T47D (cell line): ENCODE data around the gene CIPC.
A peak's percentile ranks its signal among the peaks of the same experiment; 100 is the strongest.

Experiments
- DNase-seq, 2 experiments: peaks; one replicate each; pipeline versions ENCODE4 v3.0.0 to v3.0.0-alpha.2; 2011 to 2012; ENCODE audit warnings: low read depth in 1 of 2, low spot score in 1 of 2
- JUND ChIP-seq: IDR thresholded peaks from 2 replicates; pipeline ENCODE4 v1.6.1; 2012; ENCODE audit warnings: low read depth
- in situ Hi-C: cut with HindIII; loops from 2 replicates; pipeline ENCODE4 v1.10.0; 2016; ENCODE audit warnings: low sequenced_read_pairs, low pct_unique_long_range_greater_than_20kb

The CIPC gene

DNA sequence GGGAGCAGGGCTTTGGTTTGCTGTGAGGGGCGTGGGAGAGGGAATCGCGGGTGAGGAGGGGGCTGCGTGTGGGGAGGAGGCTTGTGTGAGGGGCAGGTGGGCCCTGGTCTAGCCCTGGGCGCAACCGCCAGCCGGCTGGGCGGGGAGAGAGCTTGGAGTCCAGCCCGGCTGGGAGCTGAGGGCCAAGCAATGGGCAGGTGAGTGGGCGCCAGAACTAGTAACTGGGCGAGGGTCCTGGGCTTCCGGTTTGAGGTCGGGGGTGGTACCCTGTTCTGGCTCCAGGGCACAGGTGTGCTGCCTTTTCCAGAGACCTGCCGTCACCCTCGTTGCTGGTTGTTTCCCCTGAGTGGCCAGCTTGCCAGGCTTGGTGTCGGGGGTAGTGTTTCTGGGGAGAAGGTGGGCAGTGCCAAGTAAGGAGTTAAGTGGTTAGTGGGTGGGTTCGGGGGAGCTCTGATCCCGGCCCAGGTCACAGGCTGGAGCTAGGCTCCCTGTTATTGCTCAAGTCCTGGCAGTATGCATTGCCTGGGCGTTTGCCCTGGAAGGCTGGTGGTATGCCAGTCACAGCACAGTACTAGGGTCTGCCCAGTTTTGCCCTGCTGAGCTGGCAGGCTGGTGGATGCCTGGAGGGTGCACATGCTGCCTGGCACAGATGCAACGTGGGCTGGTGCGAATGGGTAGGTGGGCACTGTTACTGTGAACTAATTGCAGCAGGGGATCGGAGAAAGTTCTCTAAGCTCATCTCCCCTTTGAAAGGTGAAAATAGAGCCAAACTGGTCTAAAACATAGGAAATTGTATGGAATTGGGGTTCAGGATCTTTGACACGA lies 683 bp downstream of the CIPC start:
- in situ Hi-C loops = no loop called here
- TF ChIP-seq JUND = no peak
- no peak for DNase-seq

DNA sequence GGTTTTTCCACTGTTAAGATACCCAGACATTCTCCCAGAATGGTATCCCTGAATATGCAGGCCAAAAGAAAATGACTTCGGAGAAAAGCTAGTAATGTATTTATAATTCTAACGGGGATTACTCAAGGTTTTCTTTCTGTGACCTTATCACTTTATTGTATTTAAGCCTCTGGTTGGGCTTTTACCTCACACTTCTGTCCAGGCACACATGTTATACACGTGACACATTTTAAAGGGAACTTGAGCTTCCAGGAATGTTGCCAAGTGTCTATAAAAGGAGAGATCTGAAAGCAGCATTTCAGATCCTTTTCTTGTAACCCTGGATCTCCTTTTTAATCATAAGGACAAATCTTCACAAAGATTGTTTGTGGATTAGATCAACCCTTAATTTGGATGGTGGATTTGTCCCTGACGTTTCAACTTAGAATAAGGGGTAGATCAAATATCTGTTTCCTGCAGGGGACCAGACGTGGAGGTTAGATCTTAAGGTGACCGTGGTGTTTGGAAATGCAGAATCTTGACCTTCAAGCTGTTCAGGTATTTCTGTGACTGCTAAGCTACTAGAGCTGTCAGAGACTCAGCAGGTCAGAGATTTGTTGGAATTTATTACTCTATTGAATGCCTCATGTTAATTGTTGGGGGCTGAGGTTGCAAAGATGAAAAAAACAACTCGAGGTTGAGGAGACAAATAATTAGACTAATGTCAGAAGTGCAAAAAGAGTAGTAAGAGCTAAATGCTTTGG lies 1.5 kb downstream of the CIPC start:
- DNase-seq = peak in 1 of 2 experiments; percentile 49
- no peak for TF ChIP-seq JUND
- in situ Hi-C loops = no loop called here

DNA sequence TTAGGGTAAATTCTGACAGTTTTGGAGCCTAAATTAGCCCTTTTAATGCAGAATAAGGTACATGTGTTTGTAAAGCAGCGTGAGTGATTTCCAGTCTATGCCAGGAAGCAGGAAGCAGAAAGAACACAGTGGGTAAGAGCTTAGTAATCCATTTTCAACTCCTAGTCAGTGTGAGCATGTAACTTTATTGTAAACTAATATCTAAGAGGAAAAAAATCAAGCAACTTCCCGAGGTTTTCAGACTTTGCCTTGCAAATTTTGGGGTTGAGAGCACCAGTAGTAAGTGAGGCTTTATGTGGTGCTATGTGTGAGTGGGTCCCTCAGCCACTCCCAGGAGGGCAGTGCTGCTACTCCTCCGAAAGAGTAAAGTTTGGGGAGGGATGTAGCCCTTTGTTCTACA lies 2.9 kb downstream of the CIPC start:
- no peak for TF ChIP-seq JUND

DNA sequence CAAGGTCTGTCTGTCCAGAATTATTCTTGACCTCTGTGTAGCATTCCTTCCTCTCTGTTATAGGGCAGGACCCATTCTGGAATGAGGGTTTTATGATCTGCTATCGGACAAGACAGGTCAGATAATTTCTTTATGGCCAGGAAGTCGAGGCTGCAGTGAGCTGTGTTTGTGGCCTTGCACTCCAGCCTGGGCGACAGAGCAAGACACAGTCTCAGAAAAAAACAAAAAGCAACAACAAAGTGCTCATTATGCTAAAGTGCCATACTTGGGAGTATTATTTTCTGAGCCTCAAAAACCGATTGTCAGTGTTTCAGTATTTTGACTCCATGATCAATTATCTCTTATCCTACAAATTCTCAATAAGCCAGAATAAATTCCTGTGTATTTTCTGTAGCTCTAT lies 4.1 kb downstream of the CIPC start:
- DNase-seq = no peak
- in situ Hi-C loops = no loop called here
- no peak for TF ChIP-seq JUND

More for the DNA sequence above, 2.9 kb downstream of the CIPC start:
- no peak for DNase-seq
- in situ Hi-C loops = no loop called here

DNA sequence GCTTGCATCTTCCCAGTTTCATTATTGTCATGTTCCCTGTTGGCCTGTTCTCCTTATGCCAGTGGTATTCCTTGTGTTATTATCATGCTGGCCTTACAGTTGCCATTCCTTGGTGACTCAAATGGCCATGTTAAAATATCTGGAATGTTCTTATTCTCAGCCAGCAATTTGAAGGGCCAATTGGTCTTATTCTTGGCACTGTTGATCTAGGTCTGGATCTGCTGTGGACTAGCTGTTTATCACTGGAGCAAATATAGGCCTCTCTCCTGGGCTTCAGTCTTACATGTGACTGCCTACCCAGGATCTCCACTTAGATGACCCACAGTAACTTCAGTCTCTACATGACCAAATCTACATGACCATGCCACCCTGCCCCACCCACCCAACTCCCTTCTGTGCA lies 5.4 kb downstream of the CIPC start:
- in situ Hi-C loops = no loop called here
- TF ChIP-seq JUND = no peak
- no peak for DNase-seq

DNA sequence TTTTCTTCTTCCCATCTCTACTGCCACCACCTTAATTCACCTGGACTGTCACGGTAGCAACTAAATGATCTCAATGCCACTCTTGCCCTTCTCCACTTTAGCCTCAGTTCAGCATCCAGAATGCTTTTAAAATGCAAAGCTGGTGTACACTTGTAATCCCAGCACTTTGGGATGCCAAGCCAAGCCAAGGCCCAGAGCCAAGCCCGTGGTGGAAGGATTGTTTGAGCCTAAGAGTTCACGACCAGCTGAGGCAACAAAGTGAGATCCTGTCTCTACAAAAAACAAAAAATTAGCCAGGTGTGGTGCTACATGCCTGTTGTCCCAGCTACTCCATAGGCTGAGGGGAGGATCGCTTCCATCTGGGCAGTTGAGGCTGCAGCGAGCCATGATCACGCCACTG lies 5.9 kb downstream of the CIPC start:
- DNase-seq = peak in 1 of 2 experiments; percentile 61
- no peak for TF ChIP-seq JUND
- in situ Hi-C loops = no loop called here

DNA sequence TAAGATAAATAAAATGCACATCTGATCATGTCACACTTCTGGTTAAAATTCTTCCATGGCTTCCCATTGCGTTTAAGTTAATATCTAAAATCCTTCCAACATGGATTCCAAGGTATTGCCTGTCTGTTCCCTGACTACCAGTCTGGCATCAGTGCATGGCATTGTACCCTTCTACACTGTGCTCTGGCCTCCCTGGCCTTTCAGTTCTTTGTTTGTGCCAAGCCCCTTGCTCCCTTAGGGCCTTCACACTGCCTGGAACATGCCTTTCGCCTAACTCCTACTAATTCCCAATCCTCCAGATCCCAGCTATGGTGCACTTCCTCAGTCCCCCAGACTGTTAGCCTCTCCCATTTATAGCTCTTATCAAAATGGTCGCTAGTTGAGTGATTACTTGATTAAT lies 6.3 kb downstream of the CIPC start:
- no peak for DNase-seq
- TF ChIP-seq JUND = no peak
- in situ Hi-C loops = no loop called here

DNA sequence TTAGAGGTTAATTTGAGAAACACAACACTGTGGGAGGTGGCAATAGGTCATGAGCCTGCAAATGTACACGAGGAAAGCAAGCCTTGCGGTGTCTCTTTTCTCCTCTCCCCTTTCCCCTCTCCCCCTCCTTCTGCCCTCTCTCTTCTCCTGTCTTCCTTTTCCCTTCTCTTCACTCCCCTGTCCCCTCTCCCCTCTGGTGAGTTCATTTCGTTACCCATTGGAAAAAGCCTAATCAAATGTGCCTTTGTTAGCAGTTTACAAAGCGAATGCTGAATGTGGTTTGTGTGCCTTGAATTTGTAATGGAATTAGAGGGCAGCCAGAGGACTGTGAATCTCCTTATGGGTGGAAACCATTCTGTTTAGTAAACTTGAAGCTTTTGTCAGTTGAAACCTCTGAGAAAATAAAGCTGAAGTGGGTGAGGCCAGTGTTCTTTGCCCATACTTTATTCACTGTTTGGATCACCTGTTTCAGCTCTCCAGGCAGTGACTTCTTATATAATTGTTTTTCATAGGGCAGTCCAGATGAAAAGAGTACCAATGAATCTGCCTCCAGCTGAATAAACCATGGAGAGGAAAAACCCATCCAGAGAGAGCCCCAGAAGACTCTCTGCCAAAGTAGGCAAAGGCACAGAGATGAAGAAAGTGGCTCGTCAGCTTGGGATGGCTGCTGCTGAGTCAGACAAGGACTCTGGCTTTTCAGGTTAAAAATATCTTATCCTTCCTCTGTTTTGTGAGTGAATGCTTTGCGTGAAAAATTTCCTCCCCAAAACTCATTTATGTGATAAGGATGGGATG lies 7.3 kb downstream of the CIPC start:
- in situ Hi-C loops = no loop called here
- TF ChIP-seq JUND = no peak
- DNase-seq = no peak

DNA sequence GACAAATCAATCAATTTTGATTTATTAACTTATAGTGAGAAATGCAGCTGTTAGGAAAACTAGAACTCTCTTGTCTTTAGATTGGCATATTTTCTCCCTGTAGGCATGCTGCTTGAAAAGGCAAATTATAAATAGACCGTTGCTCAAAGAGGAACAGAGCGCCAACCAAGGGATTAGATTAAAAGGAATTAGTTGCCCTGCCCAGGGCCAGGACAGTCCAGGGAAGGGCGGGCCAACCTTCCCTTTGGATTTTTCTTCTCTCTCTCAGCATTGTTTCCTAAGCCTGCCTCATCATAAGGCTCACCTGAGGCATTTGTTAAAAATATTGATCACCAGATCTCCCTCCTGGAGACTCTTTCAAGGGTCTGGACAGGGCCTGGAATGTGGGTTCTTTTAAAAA lies 8.6 kb downstream of the CIPC start:
- in situ Hi-C loops = no loop called here
- no peak for DNase-seq
- no peak for TF ChIP-seq JUND

DNA sequence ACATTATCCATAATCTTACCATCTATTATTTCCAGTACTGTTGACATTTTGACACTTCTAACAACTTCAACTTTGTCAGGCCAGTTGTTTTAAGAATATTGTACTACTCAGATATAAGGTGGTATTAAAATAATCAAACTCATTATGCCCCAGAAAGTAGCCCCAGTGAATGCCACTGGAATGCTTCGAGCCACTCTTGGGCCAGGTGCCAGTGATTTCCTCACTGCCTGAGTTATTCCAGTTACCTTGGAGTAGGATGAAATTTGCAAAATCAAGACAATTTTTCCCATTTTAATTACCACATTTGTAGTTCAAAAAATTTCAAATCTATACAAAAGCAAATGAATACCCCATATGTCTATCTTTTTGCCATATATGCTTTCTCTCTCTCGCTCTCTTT lies 9.2 kb downstream of the CIPC start:
- no peak for DNase-seq
- in situ Hi-C loops = no loop called here
- TF ChIP-seq JUND = no peak

DNA sequence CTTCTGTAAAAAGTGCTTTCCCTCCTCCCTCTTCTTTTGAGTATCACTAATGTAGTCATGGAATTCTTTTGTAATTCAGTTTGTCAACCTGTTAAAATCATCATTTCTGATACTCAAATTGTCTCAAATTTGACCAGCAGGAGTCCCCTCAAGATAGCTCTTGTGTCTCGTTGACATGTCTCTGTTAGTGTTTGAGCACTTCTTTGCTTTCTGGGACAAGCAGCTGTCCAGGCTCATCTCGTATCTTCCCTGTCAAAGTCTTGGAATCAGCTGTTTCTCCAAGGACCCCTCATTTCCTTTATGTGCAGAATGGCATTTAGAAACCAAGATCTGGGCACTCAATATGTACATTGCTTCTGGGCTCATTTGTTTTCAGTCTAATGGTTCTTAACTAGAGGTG lies 10.7 kb downstream of the CIPC start:
- in situ Hi-C loops = no loop called here
- DNase-seq = no peak
- TF ChIP-seq JUND = no peak

DNA sequence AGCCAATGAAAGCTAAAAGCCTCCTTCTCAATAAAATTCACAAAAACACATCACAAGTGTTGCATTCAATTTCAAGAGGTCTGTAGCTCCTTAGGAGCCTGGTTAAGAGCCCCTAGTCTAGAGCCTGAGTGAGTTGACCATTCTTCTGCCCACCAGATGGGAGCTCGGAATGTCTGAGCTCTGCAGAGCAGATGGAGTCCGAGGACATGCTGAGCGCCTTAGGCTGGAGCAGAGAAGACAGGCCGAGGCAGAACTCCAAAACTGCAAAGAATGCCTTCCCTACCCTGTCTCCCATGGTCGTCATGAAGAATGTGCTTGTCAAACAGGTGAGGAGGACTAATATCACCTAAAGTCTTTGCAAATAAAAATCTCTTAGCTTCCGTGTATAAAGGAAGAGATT lies 11.6 kb downstream of the CIPC start:
- in situ Hi-C loops = no loop called here
- no peak for DNase-seq
- no peak for TF ChIP-seq JUND

DNA sequence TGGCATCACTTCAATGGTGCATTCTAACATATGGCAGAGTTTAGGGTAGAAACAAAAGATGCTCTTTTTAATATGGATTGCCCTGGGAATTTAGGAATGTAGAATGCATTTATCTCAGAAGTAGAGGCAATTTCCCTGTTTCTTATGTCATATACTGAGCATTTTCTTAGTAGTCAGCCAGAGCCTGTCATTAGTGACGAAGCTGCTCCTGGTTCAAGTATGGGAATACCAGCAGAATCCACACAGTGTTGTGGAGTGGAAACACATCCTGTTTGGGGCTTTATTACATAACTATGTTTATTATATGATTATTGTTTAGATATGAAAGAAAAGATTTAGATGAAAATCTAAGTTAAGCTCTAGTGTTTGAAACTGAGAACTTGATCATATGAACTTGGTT lies 12.2 kb downstream of the CIPC start:
- no peak for TF ChIP-seq JUND
- in situ Hi-C loops = no loop called here
- DNase-seq = peak in 1 of 2 experiments; percentile 47
